Right lobe of liver (tissue), 6 donors: ENCODE measurements around the gene PCDH17. TPM values are rescaled to one million over a fixed set of nuclear protein-coding genes. Genes with fewer than 3 reads are reported as not detected.

ENCODE experiments used
- ATAC-seq, 4 donors: fragments of 200-7000 bp; cut with Tn5 transposase; one replicate each; pipeline ENCODE4 v1.9.1; 2020; ENCODE audit warnings: mild to moderate bottlenecking in 4 of 4, moderate library complexity in 4 of 4
- DNase-seq, 3 donors: peaks; one replicate each; pipeline ENCODE4 v3.0.0-alpha.2; 2020
- H3K27ac ChIP-seq, 3 donors: fragments of 200-600 bp; one replicate each; pipeline ENCODE4 v1.8.0; 2022
- H3K27me3 ChIP-seq, 2 donors: fragments of 200-600 bp; one replicate each; pipeline ENCODE4 v1.8.0; 2022
- H3K36me3 ChIP-seq, 4 donors: fragments of 200-600 bp; sonication (generic) in 1 of 4; one replicate each; pipeline versions ENCODE4 v1.5.1 to v1.8.0; 2017 to 2022; ENCODE audit warnings: control low read depth in 1 of 4
- H3K4me1 ChIP-seq, 4 donors: fragments of 200-600 bp; sonication (generic) in 1 of 4; one replicate each; pipeline versions ENCODE4 v1.5.1 to v1.8.0; 2017 to 2022; ENCODE audit warnings: control low read depth in 1 of 4
- H3K4me3 ChIP-seq, 3 donors: fragments of 200-600 bp; one replicate each; pipeline ENCODE4 v1.8.0; 2022
- H3K9me3 ChIP-seq, 4 donors: fragments of 200-600 bp; sonication (generic) in 1 of 4; one replicate each; pipeline versions ENCODE4 v1.5.1 to v1.8.0; 2017 to 2022; ENCODE audit warnings: control low read depth in 1 of 4
- CTCF ChIP-seq, 4 donors: fragments of 200-600 bp in 3 of 4; fragments of 450-650 bp in 1 of 4; IDR thresholded peaks; one replicate each; pipeline versions ENCODE4 v1.5.1 to v1.8.0; 2016 to 2022; ENCODE audit warnings: antibody characterized with exemption in 4 of 4, mild to moderate bottlenecking in 2 of 4
- POLR2A ChIP-seq: fragments of 450-650 bp; IDR thresholded peaks from one replicate; pipeline ENCODE4 v1.6.1; 2017; ENCODE audit warnings: antibody characterized with exemption, mild to moderate bottlenecking
- WGBS: methylation state at CpG from one replicate; pipeline ENCODE4 v1.1.6; 2018; ENCODE audit warnings: low coverage, low lambda C conversion rate; ENCODE audit not compliant: insufficient coverage; ENCODE audit errors: missing lambda C conversion rate; 5-methylcytosine and 5-hydroxymethylcytosine counted together
- intact Hi-C, 2 donors: fragments of 100-400 bp; cut with DNase I; formaldehyde crosslinking; loops; one replicate each; pipeline versions ENCODE4 v1.11.2 to v1.14.1; 2022
- total RNA-seq, 6 experiments: library from RNA; depleted of rRNA in 2 of 6; stranded (reverse); fragments of >200 nt in 2 of 6; fragmentation: NEBNext Ultra II Directional in 3 of 6; extraction: Animal tissue kit (Norgen Biotek cat#: 25700) in 3 of 6; gene quantifications; one replicate each; pipeline versions ENCODE4 v1.1.0 to v1.2.4, GENCODE V29; 2016 to 2023
- donor health status: DM: no; HTN: yes; CAD: no.
- donor health status: DM: no; HTN: no; CAD: no.
- donor health status: DM: no; HTN: no; CAD: no.
- donor health status: DM: no; HTN: yes; CAD: no.
- donor health status: DM: no; HTN: yes; CAD: no.

PCDH17 gene
- total RNA-seq, 6 experiments from 2014 or later: 0.64 to 6.1 (median 1.1) TPM

- H3K36me3 ChIP-seq: no peaks in the 10 kb centered on the region
- intact Hi-C loops: no loop called here
- H3K27me3 ChIP-seq: peaks cover 0 to 36% of the 10 kb centered on the region in 2 donors
- ATAC-seq (no peak), DNase-seq (peak in 2 of 3 donors; percentile 21 to 51)
- 13% methylated on average over 19 of the region's 78 CpGs for WGBS
- no peak overlapping the region for H3K27ac ChIP-seq
- H3K4me1 ChIP-seq: peaks cover 0 to 29% (median under 1%) of the 10 kb centered on the region in 4 donors
- no peaks in the 10 kb centered on the region for H3K9me3 ChIP-seq
- peak overlapping the region; percentile 10 to 33 (median 20) for H3K4me3 ChIP-seq
- TF ChIP-seq POLR2A (no peak), CTCF (IDR thresholded peaks at IDR 0.05) (no peak)
Measured at GRCh38 chr13:57633950-57634838, 2.6 kb downstream of the PCDH17 start.

GRCh38 chr13:57634839-57635165 is 3.3 kb downstream of the PCDH17 start:
- H3K4me3 ChIP-seq: peak overlapping the region; percentile 10 to 32 (median 20)
- intact Hi-C loops: no loop called here
- TF ChIP-seq POLR2A: no peak
- no peak for TF ChIP-seq CTCF (IDR thresholded peaks at IDR 0.05)
- H3K36me3 ChIP-seq: no peaks in the 10 kb centered on the region
- H3K9me3 ChIP-seq: no peaks in the 10 kb centered on the region
- peaks cover 0 to 23% (median 0%) of the 10 kb centered on the region in 4 donors for H3K4me1 ChIP-seq
- WGBS: 11% methylated on average over 8 of the region's 15 CpGs
- H3K27me3 ChIP-seq: peaks cover 0 to 34% of the 10 kb centered on the region in 2 donors
- H3K27ac ChIP-seq: no peak overlapping the region
- DNase-seq: peak in 2 of 3 donors; percentile 18 to 55
- ATAC-seq: no peak

GRCh38 chr13:57635541-57636085 is 4.1 kb downstream of the PCDH17 start:
- DNase-seq (no peak), ATAC-seq (no peak)
- 56% methylated on average over 2 of the region's 2 CpGs for WGBS
- Histone ChIP-seq H3K4me3 (no peak overlapping the region), H3K36me3 (no peaks in the 10 kb centered on the region), H3K27ac (no peak overlapping the region), H3K9me3 (no peaks in the 10 kb centered on the region), H3K4me1 (peaks cover 0 to 16% (median 0%) of the 10 kb centered on the region in 4 donors), H3K27me3 (peaks cover 0 to 26% of the 10 kb centered on the region in 2 donors)
- TF ChIP-seq POLR2A (no peak), CTCF (IDR thresholded peaks at IDR 0.05) (no peak)
- intact Hi-C loops: no loop called here

DNA sequence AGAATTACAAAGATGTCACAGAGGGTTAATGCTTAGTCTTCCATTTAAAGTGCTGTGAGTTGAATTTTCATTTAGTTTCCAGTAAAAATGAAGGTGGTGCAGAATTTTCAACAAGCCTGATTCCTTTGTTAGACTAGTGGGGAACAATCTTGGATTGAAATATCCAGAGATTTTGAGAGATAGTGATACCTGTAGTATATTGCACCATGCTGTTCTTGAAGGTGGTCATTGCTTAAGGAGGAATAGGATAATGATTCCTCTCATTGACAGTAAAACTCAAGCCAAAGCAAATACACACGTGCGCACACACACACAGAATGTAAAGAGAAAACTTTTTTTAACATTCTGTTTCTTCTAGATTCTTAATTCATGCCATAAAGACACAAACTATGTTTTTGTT is 5.3 kb downstream of the PCDH17 start:
- no peak overlapping the region for H3K4me3 ChIP-seq
- peaks cover 0 to 17% of the 10 kb centered on the region in 2 donors for H3K27me3 ChIP-seq
- WGBS: 45% methylated on average over 2 of the region's 2 CpGs
- no peak overlapping the region for H3K27ac ChIP-seq
- no peak for DNase-seq
- intact Hi-C loops: no loop called here
- no peaks in the 10 kb centered on the region for H3K36me3 ChIP-seq
- TF ChIP-seq CTCF (IDR thresholded peaks at IDR 0.05): no peak
- TF ChIP-seq POLR2A: no peak
- no peak for ATAC-seq
- H3K9me3 ChIP-seq: no peaks in the 10 kb centered on the region
- H3K4me1 ChIP-seq: peaks cover 0 to 6% (median 0%) of the 10 kb centered on the region in 4 donors
